LNCAP (cell line): ENCODE measurements around the gene LYRM1.

ENCODE experiments used
- CTCF ChIP-seq: fragments of 450-650 bp; IDR thresholded peaks from 2 replicates; pipeline ENCODE4 v1.5.1; 2017; ENCODE audit warnings: mild to moderate bottlenecking

LYRM1 gene

DNA sequence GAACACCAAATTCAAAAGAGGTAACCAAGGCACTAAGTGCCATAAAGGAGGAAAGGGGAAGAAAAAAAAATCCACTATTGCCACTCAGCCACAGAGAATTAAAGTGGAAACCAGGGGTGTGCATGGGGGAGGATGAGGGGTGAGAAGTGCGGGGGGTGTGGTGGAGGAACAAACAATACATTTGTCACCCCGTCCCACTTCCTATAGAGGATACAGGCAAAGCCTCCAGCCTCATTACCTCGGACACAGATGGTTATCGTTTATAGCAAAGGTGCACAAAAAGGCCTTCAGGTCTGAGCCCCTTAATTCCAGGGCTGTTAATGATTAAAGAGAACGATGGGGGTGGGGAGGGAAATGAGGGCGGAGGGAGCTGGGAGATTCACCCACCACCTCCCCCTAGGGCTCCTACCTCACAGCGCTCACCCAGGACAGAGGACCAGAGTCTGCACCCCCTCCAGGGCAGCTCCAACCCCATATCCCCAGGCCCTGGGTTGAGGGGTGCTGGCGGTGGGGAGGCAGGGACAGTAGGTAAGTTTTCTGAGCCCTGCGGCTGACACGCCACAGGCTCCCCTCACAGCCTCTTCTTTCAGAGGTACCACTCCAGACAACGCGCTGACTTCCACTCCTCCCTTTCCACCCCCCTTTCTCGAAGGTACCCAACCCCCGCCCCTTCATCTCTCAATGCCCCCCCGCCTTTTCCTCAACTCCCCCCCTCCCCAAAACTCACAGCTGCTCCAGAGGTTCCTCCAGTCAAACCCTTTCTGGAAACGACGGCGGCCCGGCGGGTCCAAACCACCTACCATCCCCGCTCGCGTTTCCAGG, 883 bp upstream of the LYRM1 start:
- TF ChIP-seq CTCF: no peak

GRCh38 chr16:20901068-20901435, 481 bp downstream of the LYRM1 start:
- TF ChIP-seq CTCF: no peak

DNA sequence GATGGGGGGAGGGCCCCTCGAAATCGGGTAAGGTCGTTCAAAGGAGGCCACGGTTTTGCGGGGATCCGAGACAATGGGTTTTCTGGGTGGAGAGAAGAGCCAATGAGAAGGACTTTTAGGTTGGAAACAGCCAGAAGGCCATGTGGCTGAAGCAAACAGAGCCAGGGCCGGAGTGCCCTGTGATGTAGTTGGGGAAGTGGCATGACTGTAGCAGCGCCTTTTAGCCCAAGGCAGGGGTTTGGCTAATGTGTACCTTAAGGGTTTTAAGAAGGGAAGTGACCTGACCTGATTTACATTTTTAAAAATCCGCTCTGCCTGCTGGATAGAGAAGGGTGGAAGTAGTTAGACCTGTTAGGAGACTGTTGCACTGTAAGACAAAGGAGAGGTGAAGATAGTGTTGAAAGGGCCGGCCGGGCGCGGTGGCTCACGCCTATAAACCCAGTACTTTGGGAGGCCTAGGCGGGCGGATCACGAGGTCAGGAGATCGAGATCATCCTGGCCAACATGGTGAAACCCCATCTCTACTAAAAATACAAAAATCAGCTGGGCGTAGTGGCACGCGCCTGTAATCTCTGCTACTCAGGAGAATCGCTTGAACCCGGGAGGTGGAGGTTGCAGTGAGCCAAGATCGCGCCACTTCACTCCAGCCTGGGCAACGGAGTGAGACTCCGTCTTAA, 1.0 kb downstream of the LYRM1 start:
- no peak for TF ChIP-seq CTCF

DNA sequence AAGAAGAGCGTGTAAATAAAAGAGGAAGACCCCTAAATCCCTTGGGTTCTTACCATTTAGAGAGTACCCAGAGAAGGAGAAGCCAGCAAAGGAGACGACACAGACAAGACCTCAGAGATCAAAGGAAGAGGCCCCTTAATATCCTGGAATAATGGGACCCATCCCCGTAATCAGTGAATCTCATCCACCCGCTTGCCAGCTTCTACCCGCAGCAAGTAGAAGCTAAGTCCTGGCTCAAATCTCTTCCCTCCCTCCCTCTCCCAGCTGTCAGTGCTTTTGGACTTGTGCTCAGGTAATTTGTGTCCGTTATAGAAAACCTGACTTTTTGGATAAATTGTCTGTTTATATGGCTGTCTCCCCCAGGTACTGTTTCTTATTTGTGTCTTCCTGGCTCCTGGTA, 1.9 kb downstream of the LYRM1 start:
- no peak for TF ChIP-seq CTCF

GRCh38 chr16:20903116-20903898, 2.7 kb downstream of the LYRM1 start:
- no peak for TF ChIP-seq CTCF

GRCh38 chr16:20903899-20904506, 3.4 kb downstream of the LYRM1 start:
- no peak for TF ChIP-seq CTCF

DNA sequence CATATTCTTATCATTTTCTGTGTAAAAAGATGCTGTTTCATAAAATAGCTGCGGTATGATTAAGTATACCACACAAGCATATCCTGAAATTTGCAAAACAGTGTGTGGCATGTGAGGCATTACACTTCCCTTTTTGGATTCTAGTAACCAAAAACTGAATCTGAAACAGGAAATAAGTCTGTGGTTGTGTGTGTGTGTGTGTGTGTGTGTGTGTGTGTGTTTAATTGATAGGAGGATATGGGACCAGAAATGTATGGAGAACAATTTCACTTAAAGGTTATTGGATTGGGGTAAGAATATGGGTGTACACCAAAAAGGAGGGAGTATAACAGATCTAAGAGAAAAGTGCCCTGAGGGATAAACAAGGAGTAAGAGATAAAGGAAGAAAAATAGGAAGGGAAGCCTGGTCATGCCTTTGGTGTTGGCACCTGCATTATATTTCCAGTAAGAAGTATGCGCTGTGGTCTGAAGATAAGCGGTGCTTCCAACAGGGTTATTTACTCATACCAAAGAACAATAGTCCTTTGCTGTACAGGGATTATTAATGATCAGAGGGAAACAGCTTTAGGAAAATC, 4.0 kb downstream of the LYRM1 start:
- TF ChIP-seq CTCF: no peak
